HG03460 (cell line): ENCODE results near the gene TLL2.

Experiments used
- ATAC-seq: cut with Tn5 transposase; IDR thresholded peaks from one replicate; pipeline ENCODE4 v1.9.1; 2021; ENCODE audit not compliant: unreplicated experiment

The TLL2 gene

DNA sequence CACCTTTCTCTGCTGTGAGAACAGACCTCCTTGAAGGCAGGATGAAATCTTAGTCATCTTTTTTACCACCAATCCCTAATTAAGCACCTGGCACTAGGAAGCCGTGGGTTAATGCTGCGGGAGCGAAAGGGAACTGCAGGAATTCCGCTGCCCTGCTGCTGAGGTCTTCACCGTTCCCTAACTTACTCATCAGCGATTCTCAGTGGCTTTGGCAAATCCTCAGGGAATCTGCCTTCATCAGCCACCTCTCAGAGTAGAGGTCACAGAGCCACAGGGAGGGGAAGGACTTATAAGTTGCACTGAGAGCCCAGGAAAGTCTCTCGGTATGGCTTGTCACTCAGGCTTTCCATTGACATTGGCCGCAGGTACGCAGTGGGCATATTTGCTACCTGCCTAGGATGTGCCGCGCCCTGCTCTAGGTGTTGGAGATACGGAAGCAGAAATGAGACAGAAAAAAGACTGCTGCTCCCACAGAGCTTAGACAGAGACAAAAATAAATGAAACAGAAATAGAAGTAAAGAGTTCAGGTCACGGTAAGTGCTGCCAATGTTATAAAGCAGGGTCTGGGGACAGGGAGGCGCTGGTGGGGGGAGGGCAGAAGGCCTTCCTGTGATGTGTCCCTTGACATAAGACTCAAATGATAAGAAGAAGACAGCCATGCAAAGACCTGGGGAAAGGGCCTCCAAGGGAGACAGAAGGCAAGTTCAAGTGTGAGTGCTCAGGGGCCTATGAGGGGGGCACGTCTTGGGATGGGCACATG is 82.3 kb downstream of the TLL2 start:
- ATAC-seq: no peak

DNA sequence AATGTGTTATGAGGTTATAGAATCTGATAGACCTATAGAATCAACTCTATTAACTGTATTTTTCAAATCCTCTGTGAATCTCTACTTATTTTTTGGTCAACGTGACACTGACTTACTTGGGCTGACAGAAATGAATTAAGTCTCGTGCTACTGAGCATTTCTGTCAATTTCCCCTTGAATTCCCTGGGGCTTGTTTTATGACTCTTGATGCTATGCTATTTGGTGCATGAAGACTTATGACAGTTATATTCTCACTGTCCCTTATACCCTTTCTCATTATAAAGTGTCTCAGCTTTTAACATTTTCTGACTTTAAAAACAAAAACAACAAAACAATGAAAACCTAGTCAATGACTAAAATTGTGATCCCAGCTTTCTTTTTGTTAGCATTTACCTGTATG is 86.4 kb downstream of the TLL2 start:
- ATAC-seq: no peak

- ATAC-seq: no peak
Measured at GRCh38 chr10:96422525-96422924, 91.2 kb downstream of the TLL2 start.

DNA sequence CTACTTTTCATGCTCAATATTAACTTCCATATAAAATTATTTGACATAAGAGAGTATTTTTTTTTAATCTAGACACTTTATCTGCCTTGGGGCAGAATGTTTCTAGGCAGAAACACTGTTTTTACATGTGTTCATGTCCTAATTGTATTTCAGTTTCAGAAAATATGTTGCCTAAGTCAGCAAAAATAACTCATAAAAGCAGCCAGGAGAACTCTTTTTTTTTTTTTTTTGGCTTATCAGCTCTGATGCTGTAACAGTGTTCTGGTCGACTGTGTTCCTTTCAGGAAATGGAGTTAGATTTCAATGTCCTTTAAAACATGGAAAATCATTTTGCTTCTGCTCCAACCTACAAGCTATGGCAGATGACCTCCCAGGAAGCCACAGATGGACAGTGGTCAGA is 91.7 kb downstream of the TLL2 start:
- ATAC-seq: no peak

DNA sequence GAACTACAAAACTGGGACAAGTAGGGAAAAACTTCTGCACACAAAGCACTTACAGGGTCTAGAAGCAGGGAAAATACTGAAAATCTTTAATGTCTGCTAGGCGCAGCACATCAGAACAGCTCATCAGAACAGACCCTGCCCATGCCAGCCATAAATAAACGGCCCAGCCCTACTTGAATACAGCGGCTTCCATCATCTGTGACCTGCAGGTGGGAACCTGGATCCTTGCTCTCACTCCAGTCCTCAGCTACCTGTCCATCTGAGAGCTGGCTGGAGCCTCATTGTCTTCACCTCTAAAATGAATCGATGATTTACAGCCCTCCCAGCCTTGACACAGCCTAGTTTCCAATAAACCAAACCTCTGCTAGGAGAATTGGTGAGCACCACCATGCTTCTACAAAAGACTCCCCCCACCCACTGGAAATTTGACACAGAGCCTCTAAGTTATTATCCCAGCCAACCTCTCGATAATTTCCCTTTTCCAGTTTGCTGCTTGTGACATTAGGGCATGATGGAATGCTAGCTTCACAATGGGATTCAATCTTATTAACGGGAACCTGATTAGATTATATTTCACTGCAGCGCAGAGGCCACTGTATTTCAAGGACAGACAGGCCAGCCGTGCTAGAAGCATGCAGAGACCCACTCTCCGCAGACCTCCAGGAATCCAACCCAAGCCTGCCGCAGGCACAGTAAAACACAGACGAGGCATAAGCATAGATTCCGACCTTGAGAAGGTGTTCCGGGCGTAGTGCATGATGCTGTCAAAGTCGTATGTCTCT is 93.3 kb downstream of the TLL2 start:
- no peak for ATAC-seq

DNA sequence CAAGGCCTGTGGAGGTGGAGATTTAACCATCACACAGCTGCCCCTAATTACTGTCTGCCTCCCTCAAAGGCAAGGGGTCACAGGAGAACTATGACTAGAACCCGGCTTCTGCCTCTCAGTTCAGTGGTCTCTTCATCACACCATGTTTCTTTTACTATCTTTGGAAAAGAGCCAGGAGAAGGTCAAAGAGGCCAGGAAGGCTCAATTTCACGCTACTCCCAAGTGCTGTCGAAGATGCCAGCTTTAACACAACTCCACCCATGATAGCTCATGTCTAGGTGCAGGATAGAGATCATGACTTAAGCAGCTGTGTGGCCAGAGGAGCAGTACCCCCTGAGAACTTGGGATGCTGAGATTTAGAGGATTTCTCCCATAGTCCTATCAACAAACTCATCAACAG is 94.4 kb downstream of the TLL2 start:
- ATAC-seq: no peak

GRCh38 chr10:96418582-96418981 is 95.1 kb downstream of the TLL2 start:
- no peak for ATAC-seq

- no peak for ATAC-seq
Measured at GRCh38 chr10:96417441-96417840, 96.3 kb downstream of the TLL2 start.

DNA sequence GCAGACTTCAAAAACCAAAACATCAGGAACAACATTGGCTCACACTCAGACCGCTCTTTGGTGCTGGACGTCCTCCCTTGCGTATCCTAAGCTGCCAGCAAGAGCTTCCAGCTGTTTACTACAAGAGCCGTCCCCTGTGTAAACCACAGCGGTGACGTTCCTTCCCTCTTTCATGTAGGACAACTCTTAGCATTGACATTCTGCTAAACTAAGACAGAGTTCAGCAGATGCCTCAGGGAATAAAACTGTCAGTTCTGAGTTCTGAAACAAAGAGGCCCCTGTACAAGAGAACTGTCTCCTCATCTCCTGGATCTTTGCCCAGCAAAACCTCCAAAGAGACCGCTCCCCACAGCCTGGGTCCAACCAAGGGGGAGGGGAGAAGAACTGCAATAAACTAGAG is 97.1 kb downstream of the TLL2 start:
- ATAC-seq: no peak

DNA sequence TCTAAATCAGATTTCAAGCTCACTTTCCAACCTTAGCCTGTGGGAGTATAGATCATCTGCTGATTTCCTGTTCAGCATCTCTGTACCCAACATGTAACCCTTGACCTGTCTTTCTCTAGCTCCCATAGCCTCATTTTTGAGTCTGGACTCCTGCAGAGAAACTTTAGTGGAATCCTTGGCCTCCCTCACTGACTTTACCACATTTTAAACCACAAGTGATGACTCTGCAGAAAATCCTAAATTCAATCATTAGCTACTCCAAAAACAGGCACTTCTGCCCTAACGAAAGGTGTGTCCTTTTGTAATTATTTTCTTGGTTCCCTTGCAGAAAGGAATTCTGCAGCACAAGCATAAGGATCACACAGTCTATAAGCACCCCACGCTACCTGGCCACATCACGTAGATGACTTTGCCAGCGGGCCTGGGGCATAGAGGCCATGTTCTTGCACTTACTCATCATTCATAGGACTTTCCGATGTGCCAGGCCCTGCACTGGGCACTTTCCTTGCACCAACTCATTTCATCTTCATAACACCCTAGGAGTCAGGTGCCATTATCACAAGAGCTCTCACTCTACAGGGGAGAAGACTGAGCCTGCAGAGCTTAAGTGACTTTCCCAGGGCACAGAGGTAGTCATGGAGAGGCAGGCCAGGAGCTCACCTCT is 97.7 kb downstream of the TLL2 start:
- ATAC-seq: no peak

DNA sequence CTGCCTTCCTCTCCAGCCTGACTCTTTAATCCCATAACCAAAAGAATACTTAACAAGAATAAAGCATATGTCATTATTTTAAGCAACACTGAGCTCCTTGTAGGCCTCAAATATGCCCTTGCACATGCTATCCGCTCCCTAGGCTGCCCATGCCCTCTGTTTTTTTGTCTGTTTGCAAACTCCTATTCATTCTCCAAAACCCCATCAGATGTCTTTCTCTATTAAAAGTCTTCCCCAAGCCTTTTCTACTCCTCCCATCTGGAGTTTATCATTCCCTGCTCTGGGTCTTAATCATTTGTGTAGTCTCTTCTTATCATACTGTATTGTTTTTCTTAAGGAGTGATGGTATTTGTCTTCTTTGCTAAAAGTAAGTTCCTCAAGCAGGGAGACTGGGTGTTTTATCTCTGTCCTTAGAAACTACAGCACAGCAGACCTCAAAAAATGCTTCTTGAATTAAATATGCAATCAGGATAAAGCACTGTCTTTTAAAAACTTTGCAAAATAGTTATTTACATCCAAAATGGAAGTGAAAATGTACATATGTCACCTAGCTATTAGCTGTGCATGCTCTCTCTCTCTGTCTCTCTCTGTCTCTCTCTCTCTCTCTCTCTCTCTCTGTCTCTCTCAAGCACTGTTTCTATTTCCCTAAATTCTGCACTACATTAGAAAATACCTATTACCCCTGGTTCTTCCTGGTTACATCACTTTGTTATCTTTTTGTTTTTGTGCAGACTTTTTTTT is 98.4 kb downstream of the TLL2 start:
- ATAC-seq: no peak

DNA sequence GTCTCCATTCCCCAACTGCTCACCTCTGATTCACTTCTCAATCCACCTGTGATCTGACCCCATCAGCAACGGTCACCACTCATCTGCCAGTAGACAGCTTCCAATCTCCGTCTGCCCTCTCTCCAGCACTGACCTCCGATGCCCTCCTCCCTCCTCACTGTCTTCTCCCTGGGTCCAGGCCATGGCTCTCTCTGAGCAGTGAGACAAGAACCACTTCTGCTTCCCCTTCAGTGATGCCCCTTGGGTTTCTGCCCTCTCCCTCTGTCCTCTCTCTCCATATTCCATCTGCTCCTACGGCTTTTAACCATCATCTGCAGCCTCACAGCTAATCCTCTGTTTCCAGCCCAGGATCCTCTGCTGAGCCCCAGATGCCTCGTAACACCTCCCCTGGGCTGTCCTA is 99.4 kb downstream of the TLL2 start:
- ATAC-seq: no peak

DNA sequence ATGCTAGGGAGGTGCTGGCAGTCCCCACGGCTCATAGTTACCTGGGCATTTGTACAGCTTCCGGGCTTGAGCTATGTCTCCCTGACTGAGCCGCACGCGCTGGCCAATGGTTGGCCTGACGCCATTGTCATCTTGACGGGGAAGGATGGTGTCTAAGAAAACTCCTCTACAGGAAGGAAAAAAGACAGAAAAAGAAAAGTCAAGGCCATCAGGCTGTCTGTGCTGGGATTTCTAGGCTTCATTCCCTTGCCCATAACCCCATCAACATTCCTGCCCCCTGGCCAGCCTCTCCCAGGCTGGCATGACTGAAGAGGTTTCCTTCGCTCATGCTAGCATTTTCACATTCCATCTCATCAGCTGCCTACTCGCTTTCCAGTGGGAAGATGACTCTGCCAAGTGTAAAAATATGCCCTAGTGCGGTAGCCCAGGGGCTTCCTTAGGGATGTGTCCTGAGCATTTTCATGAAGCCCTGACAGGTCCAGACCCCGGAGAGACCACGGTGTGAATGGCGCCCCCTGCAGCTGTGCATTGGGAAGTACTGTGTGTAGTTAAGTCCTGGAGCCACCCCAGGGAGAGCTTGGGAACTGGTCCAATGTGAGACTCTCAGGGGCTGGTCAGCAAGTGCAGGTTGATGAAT is 100.5 kb downstream of the TLL2 start:
- ATAC-seq: no peak

DNA sequence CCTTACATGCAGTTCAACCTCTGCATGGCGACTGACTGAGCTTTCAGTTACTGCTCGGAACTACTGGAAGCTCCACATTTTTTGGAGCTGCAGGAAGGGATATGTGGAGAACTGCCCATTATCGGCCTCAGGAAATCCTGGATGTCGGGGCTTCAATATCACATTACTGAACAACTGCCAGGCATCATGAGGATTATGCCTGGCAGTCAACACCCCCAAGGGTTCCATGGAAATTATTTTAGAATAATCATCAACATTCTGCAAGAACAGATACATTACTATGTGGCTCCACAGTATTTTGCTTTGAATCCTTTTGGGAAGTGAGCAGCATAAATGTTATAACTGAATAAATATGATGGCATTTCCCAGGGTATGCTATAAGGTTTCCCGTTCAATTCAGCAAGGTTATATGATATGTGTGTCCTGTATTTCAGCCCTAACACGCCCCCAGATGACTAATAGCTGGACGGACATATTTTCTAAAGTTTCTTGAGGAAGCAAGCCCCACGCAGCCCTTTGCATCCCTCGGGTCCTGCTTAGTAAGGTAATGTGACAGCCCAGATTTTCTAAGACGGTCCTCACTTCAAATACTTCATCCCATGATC is 101.9 kb downstream of the TLL2 start:
- no peak for ATAC-seq

DNA sequence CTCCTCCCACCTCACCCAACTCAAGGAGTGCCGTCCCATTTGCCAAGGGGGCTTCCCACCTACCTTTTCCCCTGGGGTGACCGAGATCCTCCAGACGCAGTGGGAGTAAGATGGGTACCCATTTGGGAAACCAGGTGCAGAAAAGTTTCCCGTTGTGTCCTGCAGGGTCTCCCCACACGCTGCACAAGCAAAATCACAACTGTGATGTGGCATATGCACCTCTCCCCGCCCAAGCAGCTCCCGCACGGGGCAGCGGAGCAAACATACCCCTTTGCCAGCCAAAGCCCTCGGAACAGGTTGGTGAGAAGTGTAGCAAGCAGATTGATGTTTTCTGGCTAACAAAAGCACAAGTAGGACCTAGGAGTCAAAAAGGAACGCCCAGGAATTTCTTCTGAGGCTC is 103.4 kb downstream of the TLL2 start:
- no peak for ATAC-seq

DNA sequence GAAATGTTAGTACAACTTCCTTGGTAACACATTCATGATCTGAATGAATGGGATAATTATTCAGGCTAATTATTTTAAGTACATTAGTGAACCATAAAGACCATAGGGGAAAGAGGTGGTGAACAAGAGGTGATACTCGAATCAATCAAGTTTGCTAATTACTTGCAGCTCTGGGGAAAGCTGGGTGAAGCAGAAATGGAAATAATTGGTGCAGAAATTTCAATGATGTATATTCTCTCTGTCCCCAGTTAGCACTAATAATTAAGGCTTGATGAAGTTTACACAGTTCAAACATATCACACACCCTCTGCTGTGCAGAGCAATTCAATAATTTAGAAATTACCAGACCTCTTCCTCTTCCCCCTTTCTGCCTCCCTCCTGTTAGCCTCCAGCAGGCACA is 105.5 kb downstream of the TLL2 start:
- ATAC-seq: no peak

- no peak for ATAC-seq
Measured at GRCh38 chr10:96407560-96408069, 106.1 kb downstream of the TLL2 start.

DNA sequence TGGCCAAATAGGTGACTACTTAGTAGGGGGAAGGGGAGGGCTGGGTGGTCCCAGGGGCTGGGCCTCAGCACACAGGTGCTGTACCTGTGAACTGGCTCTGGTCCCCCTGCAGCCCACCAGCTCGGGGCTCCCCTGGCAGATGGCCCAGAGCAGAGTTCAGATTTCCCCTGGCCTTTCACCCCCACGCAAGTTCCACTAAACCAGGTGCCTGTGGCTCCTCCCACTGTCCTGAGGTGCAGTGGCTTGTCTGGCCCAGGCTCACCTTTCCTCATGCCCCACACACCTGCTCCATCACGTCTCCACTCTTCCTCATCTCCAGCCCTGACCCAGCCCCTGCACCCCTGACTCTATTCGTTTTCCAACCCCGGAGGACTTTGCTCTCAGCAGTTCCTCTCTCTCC is 107.6 kb downstream of the TLL2 start:
- no peak for ATAC-seq

GRCh38 chr10:96402417-96403305 is 111.1 kb downstream of the TLL2 start:
- ATAC-seq: no peak
